Lower leg skin (tissue), 3 donors: ENCODE measurements around the gene KDM5A.

Source experiments
- POLR2A ChIP-seq, 2 donors: fragments of 450-650 bp; IDR thresholded peaks; one replicate each; pipeline ENCODE4 v1.6.1; 2016 to 2017; ENCODE audit warnings: antibody characterized with exemption in 2 of 2, mild to moderate bottlenecking in 1 of 2, moderate library complexity in 1 of 2
- TF ChIP-seq, protein P1 (sequence below), 3 donors: fragments of 450-650 bp; IDR thresholded peaks; one replicate each; pipeline ENCODE4 v1.5.1; 2016; ENCODE audit warnings: antibody characterized with exemption in 3 of 3, mild to moderate bottlenecking in 3 of 3, moderate library complexity in 2 of 3

DNA sequence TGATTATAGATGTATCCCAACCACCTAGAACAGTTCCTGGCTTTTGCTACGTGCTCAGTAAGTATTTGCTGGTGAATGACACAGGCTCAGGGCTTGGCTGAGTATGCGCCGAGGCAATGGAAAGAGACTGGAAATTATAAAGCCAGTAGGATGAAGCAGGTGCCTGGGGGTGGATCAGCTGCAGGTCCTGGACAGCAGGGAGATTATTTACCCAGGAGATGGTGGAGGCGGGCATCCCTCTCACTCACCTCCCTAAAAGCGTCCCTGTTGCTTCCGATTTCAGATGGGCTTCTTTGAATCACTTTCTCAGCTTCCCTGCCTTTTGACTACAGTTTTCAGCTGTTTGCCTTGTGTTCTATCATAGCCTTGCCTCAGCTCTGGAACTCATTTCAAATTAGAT is 132.9 kb downstream of the KDM5A start:
- TF ChIP-seq POLR2A (IDR thresholded peaks at IDR 0.05), result no peak
- TF ChIP-seq, protein P1, sequence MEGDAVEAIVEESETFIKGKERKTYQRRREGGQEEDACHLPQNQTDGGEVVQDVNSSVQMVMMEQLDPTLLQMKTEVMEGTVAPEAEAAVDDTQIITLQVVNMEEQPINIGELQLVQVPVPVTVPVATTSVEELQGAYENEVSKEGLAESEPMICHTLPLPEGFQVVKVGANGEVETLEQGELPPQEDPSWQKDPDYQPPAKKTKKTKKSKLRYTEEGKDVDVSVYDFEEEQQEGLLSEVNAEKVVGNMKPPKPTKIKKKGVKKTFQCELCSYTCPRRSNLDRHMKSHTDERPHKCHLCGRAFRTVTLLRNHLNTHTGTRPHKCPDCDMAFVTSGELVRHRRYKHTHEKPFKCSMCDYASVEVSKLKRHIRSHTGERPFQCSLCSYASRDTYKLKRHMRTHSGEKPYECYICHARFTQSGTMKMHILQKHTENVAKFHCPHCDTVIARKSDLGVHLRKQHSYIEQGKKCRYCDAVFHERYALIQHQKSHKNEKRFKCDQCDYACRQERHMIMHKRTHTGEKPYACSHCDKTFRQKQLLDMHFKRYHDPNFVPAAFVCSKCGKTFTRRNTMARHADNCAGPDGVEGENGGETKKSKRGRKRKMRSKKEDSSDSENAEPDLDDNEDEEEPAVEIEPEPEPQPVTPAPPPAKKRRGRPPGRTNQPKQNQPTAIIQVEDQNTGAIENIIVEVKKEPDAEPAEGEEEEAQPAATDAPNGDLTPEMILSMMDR (IDR thresholded peaks at IDR 0.05), result no peak
